Mesenchymal stem cell (in vitro differentiated cells and primary cell): ENCODE data around the gene ABCD1.

Experiments
- DNase-seq: peaks from one replicate; pipeline ENCODE4 v3.0.0-alpha.2; 2013
- H2AFZ ChIP-seq: one replicate; pipeline ENCODE4 v1.6.1; 2013; ENCODE audit warnings: low read depth, mild to moderate bottlenecking, control low read depth, inconsistent platforms, low read length, moderate library complexity
- H2AK5ac ChIP-seq: 2 replicates; pipeline ENCODE4 v1.6.1; 2013; ENCODE audit warnings: low read length, moderate library complexity, mild to moderate bottlenecking, inconsistent platforms; ENCODE audit not compliant: severe bottlenecking
- H2BK120ac ChIP-seq: one replicate; pipeline ENCODE4 v1.6.1; 2013; ENCODE audit warnings: low read depth, mild to moderate bottlenecking, inconsistent platforms, low read length, moderate library complexity
- H2BK12ac ChIP-seq, 2 experiments: one replicate each; pipeline ENCODE4 v1.6.1; 2013; ENCODE audit warnings: inconsistent platforms in 2 of 2, low read length in 2 of 2, mild to moderate bottlenecking in 2 of 2, moderate library complexity in 2 of 2, control low read depth in 1 of 2
- H2BK15ac ChIP-seq: one replicate; pipeline ENCODE4 v1.6.1; 2013; ENCODE audit warnings: mild to moderate bottlenecking, low read depth, inconsistent platforms; ENCODE audit not compliant: poor library complexity, severe bottlenecking
- H2BK5ac ChIP-seq: 2 replicates; pipeline ENCODE4 v1.6.1; 2013; ENCODE audit warnings: low read depth, mild to moderate bottlenecking, low read length, control low read depth, inconsistent platforms; ENCODE audit not compliant: poor library complexity, severe bottlenecking
- H3K14ac ChIP-seq, 2 experiments: one replicate each; pipeline ENCODE4 v1.6.1; 2013; ENCODE audit warnings: inconsistent platforms in 2 of 2, low read length in 2 of 2, control low read depth in 1 of 2, mild to moderate bottlenecking in 1 of 2, moderate library complexity in 1 of 2
- H3K18ac ChIP-seq, 2 experiments: one replicate each; pipeline ENCODE4 v1.6.1; 2013; ENCODE audit warnings: inconsistent platforms in 2 of 2, low read length in 2 of 2, control low read depth in 1 of 2, low read depth in 1 of 2, mild to moderate bottlenecking in 1 of 2
- H3K23ac ChIP-seq, 2 experiments: one replicate each; pipeline ENCODE4 v1.6.1; 2013; ENCODE audit warnings: inconsistent platforms in 2 of 2, low read length in 2 of 2, mild to moderate bottlenecking in 2 of 2, moderate library complexity in 2 of 2, control low read depth in 1 of 2
- H3K27ac ChIP-seq: 2 replicates; pipeline ENCODE4 v1.5.1; 2013; ENCODE audit warnings: mild to moderate bottlenecking, moderate library complexity, low read length, control low read depth, inconsistent platforms; ENCODE audit not compliant: poor library complexity, severe bottlenecking
- H3K27me3 ChIP-seq, 2 experiments: 2 replicates each; pipeline versions ENCODE4 v1.6.1 to v1.7.0; 2013; ENCODE audit warnings: low read length in 2 of 2, mild to moderate bottlenecking in 2 of 2, moderate library complexity in 2 of 2, control low read depth in 1 of 2, inconsistent platforms in 1 of 2; ENCODE audit not compliant: control insufficient read depth in 1 of 2, insufficient read depth in 1 of 2
- H3K36me3 ChIP-seq, 2 experiments: 2 replicates each; pipeline versions ENCODE4 v1.6.1 to v1.7.0; 2013; ENCODE audit warnings: low read length in 2 of 2, control low read depth in 1 of 2, inconsistent platforms in 1 of 2, low read depth in 1 of 2, mild to moderate bottlenecking in 1 of 2; ENCODE audit not compliant: insufficient read depth in 2 of 2, control insufficient read depth in 1 of 2
- H3K4ac ChIP-seq, 2 experiments: one replicate each; pipeline ENCODE4 v1.6.1; 2013; ENCODE audit warnings: inconsistent platforms in 2 of 2, low read length in 2 of 2, mild to moderate bottlenecking in 2 of 2, moderate library complexity in 2 of 2, control low read depth in 1 of 2, low read depth in 1 of 2
- H3K4me1 ChIP-seq: 2 replicates; pipeline ENCODE4 v1.6.1; 2013; ENCODE audit warnings: low read depth, low read length, control low read depth; ENCODE audit not compliant: control insufficient read depth, insufficient read depth
- H3K4me2 ChIP-seq: 2 replicates; pipeline ENCODE4 v1.6.1; 2013; ENCODE audit warnings: low read length, mild to moderate bottlenecking, inconsistent platforms; ENCODE audit not compliant: poor library complexity, severe bottlenecking
- H3K4me3 ChIP-seq, 2 experiments: 2 replicates each; pipeline versions ENCODE4 v1.5.1 to v1.7.0; 2013; ENCODE audit warnings: low read length in 2 of 2, mild to moderate bottlenecking in 2 of 2, control low read depth in 1 of 2, low read depth in 1 of 2; ENCODE audit not compliant: insufficient read depth in 1 of 2
- H3K79me1 ChIP-seq: replicated peaks from 2 replicates; pipeline ENCODE4 v1.6.1; 2013; ENCODE audit warnings: mild to moderate bottlenecking, control low read depth, low read length, inconsistent platforms; ENCODE audit not compliant: poor library complexity, severe bottlenecking
- H3K9ac ChIP-seq: 2 replicates; pipeline ENCODE4 v1.7.0; 2013; ENCODE audit warnings: mild to moderate bottlenecking, low read length, moderate library complexity
- H3K9me3 ChIP-seq: 2 replicates; pipeline ENCODE4 v1.7.0; 2013; ENCODE audit warnings: mild to moderate bottlenecking, low read length; ENCODE audit not compliant: control insufficient read depth
- H4K8ac ChIP-seq: one replicate; pipeline ENCODE4 v1.6.1; 2013; ENCODE audit warnings: inconsistent platforms, mild to moderate bottlenecking, low read length, moderate library complexity
- H4K91ac ChIP-seq: one replicate; pipeline ENCODE4 v1.6.1; 2013; ENCODE audit warnings: mild to moderate bottlenecking, low read length, inconsistent platforms
- WGBS: methylation state at CpG from one replicate; pipeline ENCODE4 v1.1.7; 2013; ENCODE audit warnings: mixed read lengths; 5-methylcytosine and 5-hydroxymethylcytosine counted together

ABCD1 gene

DNA sequence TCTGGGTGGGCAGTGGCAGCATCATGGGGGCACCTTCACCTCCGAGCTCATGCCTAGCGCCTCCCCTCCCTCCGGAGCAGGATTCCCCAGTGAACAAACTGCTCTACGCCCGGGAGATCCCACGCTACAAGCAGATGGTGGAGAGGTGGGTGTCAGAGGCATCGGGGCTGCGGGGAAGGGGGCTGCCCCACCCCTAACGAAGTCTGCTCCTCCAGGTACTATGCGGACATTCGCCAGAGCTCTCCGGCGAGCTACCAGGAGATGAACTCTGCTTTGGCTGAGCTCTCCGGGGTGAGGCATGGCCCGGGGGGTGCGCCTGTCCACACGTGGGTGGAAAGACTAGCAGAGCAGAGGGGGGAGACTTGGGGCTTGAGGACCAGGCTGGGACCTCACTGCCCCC is 53.5 kb downstream of the ABCD1 start:
- 93% methylated on average over 12 of the region's 17 CpGs for WGBS
- no peak overlapping the region for H3K9ac ChIP-seq
- no peaks in the 10 kb centered on the region for H3K9me3 ChIP-seq

DNA sequence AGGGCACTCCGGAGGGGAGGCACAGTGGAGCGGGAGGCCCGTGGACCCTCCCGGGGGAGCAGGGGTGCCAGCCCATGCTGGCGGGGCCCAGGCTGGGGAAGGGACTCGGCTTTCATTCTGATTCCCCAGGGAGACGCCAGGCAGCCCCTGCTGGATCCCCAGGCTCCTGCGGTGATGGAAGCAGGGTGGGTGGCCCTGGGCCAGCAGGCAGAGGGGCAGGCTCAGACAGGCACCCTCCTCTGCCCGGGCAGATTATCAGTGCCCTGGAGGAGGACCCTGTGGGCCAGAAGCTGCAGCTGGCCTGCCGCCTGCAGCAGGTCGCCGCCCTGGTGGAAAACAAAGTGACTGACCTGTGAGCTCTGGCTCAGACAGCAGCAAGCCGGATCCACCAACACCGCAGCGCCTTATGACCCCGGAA is 54.0 kb downstream of the ABCD1 start:
- H3K27ac ChIP-seq, result no peak overlapping the region
- H3K9ac ChIP-seq, result no peak overlapping the region
- no peak overlapping the region for H2AK5ac ChIP-seq
- H3K4me1 ChIP-seq, result no peaks in the 10 kb centered on the region
- no peak overlapping the region for H3K18ac ChIP-seq
- peaks cover 0 to 5% of the 10 kb centered on the region in 2 experiments for H3K27me3 ChIP-seq
- no peak overlapping the region for H3K14ac ChIP-seq
- no peak overlapping the region for H2BK120ac ChIP-seq
- H3K9me3 ChIP-seq, result no peaks in the 10 kb centered on the region
- H2BK12ac ChIP-seq, result no peak overlapping the region
- 96% methylated on average over 13 of the region's 16 CpGs for WGBS
- H3K4ac ChIP-seq, result no peak overlapping the region
- no peak overlapping the region for H3K4me3 ChIP-seq
- H2AFZ ChIP-seq, result no peak overlapping the region
- H2BK15ac ChIP-seq, result no peak overlapping the region
- H3K36me3 ChIP-seq, result peaks cover 0 to 60% of the 10 kb centered on the region in 2 experiments
- H4K91ac ChIP-seq, result no peak overlapping the region
- H3K79me1 ChIP-seq, result no peaks in the 10 kb centered on the region
- no peak overlapping the region for H4K8ac ChIP-seq
- no peak for DNase-seq
- H3K4me2 ChIP-seq, result no peak overlapping the region
- H3K23ac ChIP-seq, result no peak overlapping the region
- H2BK5ac ChIP-seq, result no peak overlapping the region

More for the DNA sequence above, 53.5 kb downstream of the ABCD1 start:
- Histone ChIP-seq H2AFZ (no peak overlapping the region), H3K27me3 (peaks cover 0 to 5% of the 10 kb centered on the region in 2 experiments), H3K14ac (no peak overlapping the region), H3K79me1 (no peaks in the 10 kb centered on the region), H2AK5ac (no peak overlapping the region), H3K4ac (no peak overlapping the region), H3K4me1 (no peaks in the 10 kb centered on the region), H3K36me3 (peaks cover 0 to 60% of the 10 kb centered on the region in 2 experiments), H3K27ac (no peak overlapping the region), H3K4me2 (no peak overlapping the region), H2BK15ac (no peak overlapping the region), H4K91ac (no peak overlapping the region), H2BK12ac (no peak overlapping the region), H4K8ac (no peak overlapping the region), H2BK120ac (no peak overlapping the region), H3K4me3 (no peak overlapping the region), H2BK5ac (no peak overlapping the region), H3K18ac (no peak overlapping the region), H3K23ac (no peak overlapping the region)
- no peak for DNase-seq

DNA sequence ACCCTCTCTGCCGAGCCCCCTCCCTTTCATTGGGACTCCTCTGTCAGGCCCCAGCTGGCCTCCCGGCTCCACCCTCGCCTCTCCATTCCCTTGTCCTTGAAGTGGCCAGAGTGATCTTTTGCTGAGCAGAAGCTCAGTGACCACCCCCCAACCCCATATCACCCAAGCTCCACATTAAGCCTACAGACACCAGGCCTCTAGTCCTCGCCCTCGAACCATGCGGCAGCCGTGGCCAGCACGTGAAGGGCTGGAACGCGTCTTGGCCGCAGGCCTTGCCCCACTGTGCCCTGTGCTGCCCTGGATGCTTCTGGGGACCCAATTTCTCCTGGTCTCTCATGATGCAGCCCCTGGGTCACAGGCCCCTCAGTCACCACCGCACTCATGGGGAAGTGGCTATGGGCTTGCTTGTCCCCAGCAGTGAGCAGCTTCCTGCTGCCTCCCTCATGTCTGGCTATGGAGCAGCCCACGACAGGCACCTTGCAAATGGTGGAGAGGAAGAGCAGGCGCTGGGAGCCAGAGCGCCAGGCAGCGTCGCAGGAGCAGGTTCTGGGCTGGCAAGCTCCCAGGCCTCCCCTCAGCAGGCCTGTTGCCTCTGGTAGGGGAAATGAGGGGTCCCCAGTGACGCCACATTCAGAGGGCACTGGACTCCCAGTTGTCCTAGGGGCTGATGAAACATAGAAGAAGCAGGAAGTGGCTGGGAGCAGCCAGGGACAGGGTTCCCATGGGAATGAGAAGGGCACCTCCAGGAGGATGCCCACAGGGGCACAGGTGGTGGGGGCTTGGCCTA is 55.4 kb downstream of the ABCD1 start:
- Histone ChIP-seq H2AFZ (no peak overlapping the region), H3K27ac (no peak overlapping the region), H2BK15ac (no peak overlapping the region), H2BK12ac (no peak overlapping the region), H3K4ac (no peak overlapping the region), H4K91ac (peak overlapping the region; percentile 27), H3K27me3 (peaks cover 0 to 5% of the 10 kb centered on the region in 2 experiments), H3K9me3 (no peaks in the 10 kb centered on the region), H3K4me1 (no peaks in the 10 kb centered on the region), H3K14ac (no peak overlapping the region), H4K8ac (no peak overlapping the region), H2BK120ac (no peak overlapping the region), H3K4me2 (no peak overlapping the region), H3K23ac (no peak overlapping the region), H3K36me3 (peaks cover 0 to 60% of the 10 kb centered on the region in 2 experiments), H2AK5ac (no peak overlapping the region), H3K4me3 (no peak overlapping the region), H3K9ac (no peak overlapping the region), H2BK5ac (no peak overlapping the region), H3K79me1 (no peaks in the 10 kb centered on the region), H3K18ac (no peak overlapping the region)
- DNase-seq, result no peak
- 85% methylated on average over 18 of the region's 18 CpGs for WGBS

DNA sequence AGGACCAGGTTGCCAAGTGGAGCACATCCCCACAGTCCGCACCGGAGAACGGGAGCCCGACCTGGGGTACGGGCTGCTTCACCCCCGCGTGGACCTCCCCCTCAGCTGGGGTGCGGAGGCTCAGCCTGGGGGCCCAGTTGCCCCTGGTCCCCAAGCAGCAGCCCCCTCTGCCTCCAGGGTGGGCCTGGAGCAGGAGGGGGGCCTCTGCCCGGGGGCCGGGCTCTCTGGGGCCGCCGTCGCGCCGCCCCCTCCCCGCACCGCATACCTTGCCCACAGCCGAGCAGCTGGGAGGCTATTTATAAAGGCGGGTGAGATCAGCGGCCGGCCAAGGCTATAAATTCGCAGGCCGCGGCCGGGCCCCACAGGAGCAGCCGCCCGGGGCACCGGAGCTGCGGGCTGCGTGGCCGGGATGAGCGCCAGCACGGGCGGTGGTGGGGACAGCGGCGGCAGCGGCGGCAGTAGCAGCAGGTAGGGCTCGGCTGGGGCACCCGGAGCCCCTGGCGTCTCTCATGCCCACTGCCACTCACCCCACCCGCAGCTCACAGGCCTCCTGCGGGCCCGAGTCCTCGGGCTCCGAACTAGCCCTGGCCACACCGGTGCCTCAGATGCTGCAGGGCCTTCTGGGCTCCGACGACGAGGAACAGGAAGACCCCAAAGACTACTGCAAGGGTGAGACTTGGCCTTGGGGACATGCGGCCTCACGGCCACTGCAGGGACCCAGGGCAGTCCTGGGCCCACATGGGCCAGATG is 56.2 kb downstream of the ABCD1 start, which contains the start of gene SRPK3:
SRPK3 (plus strand) TSS at position 364 of the 750 bp plus-strand sequence; CDS start at position 410, 46 bp downstream.
- H2BK12ac ChIP-seq, result no peak within 1 kb of the TSS
- 92% methylated on average over 34 of the region's 52 CpGs for WGBS

More for the DNA sequence above, 56.2 kb downstream of the ABCD1 start, which contains the start of gene SRPK3:
- Histone ChIP-seq H3K9me3 (no peaks in the 10 kb centered on the region), H3K4me1 (no peaks in the 10 kb centered on the region), H3K23ac (no peak within 1 kb of the TSS), H3K9ac (no peak within 1 kb of the TSS), H3K4ac (no peak within 1 kb of the TSS), H2BK5ac (no peak within 1 kb of the TSS), H3K27ac (no peak within 1 kb of the TSS), H2BK15ac (no peak within 1 kb of the TSS), H2AFZ (no peak within 1 kb of the TSS), H4K91ac (peak within 1 kb of the TSS; percentile 27), H2AK5ac (no peak within 1 kb of the TSS), H3K27me3 (peaks cover 0 to 5% of the 10 kb centered on the region in 2 experiments), H4K8ac (no peak within 1 kb of the TSS), H3K4me2 (no peak within 1 kb of the TSS), H3K4me3 (no peak within 1 kb of the TSS), H3K36me3 (peaks cover 6 to 60% of the 10 kb centered on the region in 2 experiments), H3K79me1 (no peaks in the 10 kb centered on the region), H3K14ac (no peak within 1 kb of the TSS), H2BK120ac (no peak within 1 kb of the TSS), H3K18ac (no peak within 1 kb of the TSS)
- no peak for DNase-seq
